ENCODE results near the gene ACSF2. TPM values are rescaled to one million over a fixed set of nuclear protein-coding genes. Genes with fewer than 3 reads are reported as not detected.

ACSF2 gene
- total and polyA plus RNA-seq, 2 donors (not counting 3 experiments of a cell fraction or from before 2014, with no cell fraction given) = 33.2 to 37.2 TPM

DNA sequence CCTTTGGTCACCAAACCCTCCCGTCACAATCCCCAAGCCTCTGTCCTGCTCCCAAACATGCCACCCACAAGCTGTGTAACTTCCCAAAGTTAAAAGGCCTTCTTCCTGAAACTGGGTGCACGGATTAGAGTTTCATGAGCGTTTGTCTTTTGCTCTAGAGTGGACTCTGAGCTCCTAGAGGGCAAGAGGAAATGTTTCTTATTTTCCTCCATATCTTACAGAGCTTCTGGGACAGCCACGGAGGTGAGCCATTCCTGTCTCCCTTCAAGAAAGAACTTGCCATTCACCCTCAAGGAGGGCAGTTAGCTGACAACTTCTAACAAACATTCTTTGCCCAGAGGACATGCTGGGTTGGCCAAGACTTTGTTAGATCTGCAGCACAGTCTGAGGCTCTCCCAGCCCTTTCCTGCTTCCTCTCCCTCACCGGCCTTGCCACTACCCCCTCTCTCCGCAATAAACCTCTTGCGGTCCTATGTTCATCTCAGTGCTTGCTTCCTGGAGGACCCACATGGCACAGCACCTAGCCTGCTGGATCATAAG lies 79.6 kb downstream of the ACSF2 start:
- ChIA-PET CTCF (interaction anchor here (1.3 to 2.5 kb wide), 2 partner anchors 13 to 27 kb away, joined by 3 to 8 read pairs; partner anchors contain the start of gene RSAD1), POLR2A (no interaction called here)
- Histone ChIP-seq H3K9me1 (replicated peaks; ENCODE audit: control insufficient read depth, extremely low read depth, insufficient read depth, low read length) (no peaks in the 10 kb centered on the region), H3K36me3 (ENCODE audit: control insufficient read depth in 2 of 2, extremely low read depth in 1 of 2, insufficient read depth in 2 of 2, low read length in 2 of 2) (no peaks in the 10 kb centered on the region), H3K27me3 (ENCODE audit: control insufficient read depth in 2 of 2, insufficient read depth in 2 of 2, low read length in 2 of 2) (peaks cover 5 to 7% of the 10 kb centered on the region in 2 experiments), H4K20me1 (replicated peaks; ENCODE audit: control insufficient read depth, extremely low read depth, insufficient read depth, low read length) (no peaks in the 10 kb centered on the region), H3K9ac (replicated peaks; ENCODE audit: extremely low read depth, insufficient read depth, low read length) (no peak overlapping the region), H2AFZ (ENCODE audit: low read depth, low read length) (no peak overlapping the region), H3K4me1 (ENCODE audit: control insufficient read depth, extremely low read depth, insufficient read depth, low read length) (peaks cover 4% of the 10 kb centered on the region), H3K4me3 (replicated peaks in 1 of 3; ENCODE audit: insufficient read depth in 1 of 3, low read depth in 1 of 3, low read length in 3 of 3) (no peak overlapping the region), H3K79me2 (ENCODE audit: control insufficient read depth, insufficient read depth, low read length) (no peaks in the 10 kb centered on the region), H3K27ac (ENCODE audit: insufficient read depth, low read depth, low read length) (no peak overlapping the region), H3K9me3 (replicated peaks; ENCODE audit: control insufficient read depth, insufficient read depth, low read length) (no peaks in the 10 kb centered on the region), H3K4me2 (ENCODE audit: insufficient read depth, low read length) (no peak overlapping the region)
- DNase-seq (ENCODE audit: low read depth, low spot score) = no peak
- dilution Hi-C loops (cut with MboI; ENCODE audit: extremely low pct_ligation_motif_present, low sequenced_read_pairs) = no loop called here
- no peak for FAIRE-seq
- TF ChIP-seq MYC (IDR thresholded peaks at IDR 0.05; ENCODE audit: low read depth, low read length) (no peak), GATA2 (IDR thresholded peaks at IDR 0.05; ENCODE audit: insufficient read depth, insufficient read length, low read depth, low read length) (no peak), JUN (IDR thresholded peaks at IDR 0.05; ENCODE audit: borderline replicate concordance, insufficient read depth, insufficient read length, low read depth) (no peak), FOS (IDR thresholded peaks at IDR 0.05; ENCODE audit: borderline replicate concordance, insufficient read depth, low read length) (no peak), POLR2AphosphoS5 (IDR thresholded peaks at IDR 0.05; ENCODE audit: insufficient read depth, low read depth, low read length) (no peak), POLR2A (IDR thresholded peaks at IDR 0.05; ENCODE audit: low read depth, low read length) (no peak), EZH2 (IDR thresholded peaks at IDR 0.05; ENCODE audit: borderline replicate concordance, low read depth, low read length, severe bottlenecking) (no peak)
- TF ChIP-seq, protein P1, sequence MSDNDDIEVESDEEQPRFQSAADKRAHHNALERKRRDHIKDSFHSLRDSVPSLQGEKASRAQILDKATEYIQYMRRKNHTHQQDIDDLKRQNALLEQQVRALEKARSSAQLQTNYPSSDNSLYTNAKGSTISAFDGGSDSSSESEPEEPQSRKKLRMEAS (IDR thresholded peaks at IDR 0.05; ENCODE audit: insufficient read depth, insufficient read length) = no peak
- TF ChIP-seq, protein P2, sequence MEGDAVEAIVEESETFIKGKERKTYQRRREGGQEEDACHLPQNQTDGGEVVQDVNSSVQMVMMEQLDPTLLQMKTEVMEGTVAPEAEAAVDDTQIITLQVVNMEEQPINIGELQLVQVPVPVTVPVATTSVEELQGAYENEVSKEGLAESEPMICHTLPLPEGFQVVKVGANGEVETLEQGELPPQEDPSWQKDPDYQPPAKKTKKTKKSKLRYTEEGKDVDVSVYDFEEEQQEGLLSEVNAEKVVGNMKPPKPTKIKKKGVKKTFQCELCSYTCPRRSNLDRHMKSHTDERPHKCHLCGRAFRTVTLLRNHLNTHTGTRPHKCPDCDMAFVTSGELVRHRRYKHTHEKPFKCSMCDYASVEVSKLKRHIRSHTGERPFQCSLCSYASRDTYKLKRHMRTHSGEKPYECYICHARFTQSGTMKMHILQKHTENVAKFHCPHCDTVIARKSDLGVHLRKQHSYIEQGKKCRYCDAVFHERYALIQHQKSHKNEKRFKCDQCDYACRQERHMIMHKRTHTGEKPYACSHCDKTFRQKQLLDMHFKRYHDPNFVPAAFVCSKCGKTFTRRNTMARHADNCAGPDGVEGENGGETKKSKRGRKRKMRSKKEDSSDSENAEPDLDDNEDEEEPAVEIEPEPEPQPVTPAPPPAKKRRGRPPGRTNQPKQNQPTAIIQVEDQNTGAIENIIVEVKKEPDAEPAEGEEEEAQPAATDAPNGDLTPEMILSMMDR (IDR thresholded peaks at IDR 0.05; ENCODE audit: extremely low read depth in 1 of 2, insufficient read depth in 1 of 2, low read depth in 1 of 2, low read length in 2 of 2) = no peak
- intact Hi-C loops (cut with micrococcal nuclease) = no loop called here
- no TSS peak for BruUV-seq (replicated peaks)

Data from endothelial cell of umbilical vein (primary cell).